NCI-H748 treated with DMSO at 0.1 percent for 48 hours (cell line): Measurements from ENCODE around the gene FRAS1.
"Not testable (repeated sequence)": the region's sequence is repeated elsewhere in the genome, so short reads cannot be mapped to it uniquely, and the experiment has no call there.

Experiments used
- DNase-seq: peaks from one replicate; lab custom pipeline; 2025; lab: John Stamatoyannopoulos, UW

Gene FRAS1

GRCh38 chr4:78057135-78057599 is at the start of gene FRAS1:
Gene FRAS1, plus strand, starts transcription at chr4:78057323. Its CDS starts 687 bp downstream, at chr4:78058010.
- peak; percentile 67 for DNase-seq

- DNase-seq, result not testable (repeated sequence)
These were observed 46.1 kb upstream of the FRAS1 start for GRCh38 chr4:78011003-78011402.

- DNase-seq, result peak; percentile 31
These were observed 41.9 kb upstream of the FRAS1 start for GRCh38 chr4:78014889-78015886.

GRCh38 chr4:78018271-78019049 is 38.7 kb upstream of the FRAS1 start:
- no peak for DNase-seq

GRCh38 chr4:78019414-78019813 is 37.7 kb upstream of the FRAS1 start:
- no peak for DNase-seq

- DNase-seq, result peak; percentile 25
These were observed 36.4 kb upstream of the FRAS1 start for GRCh38 chr4:78020677-78021076.

- no peak for DNase-seq
These were observed 34.6 kb upstream of the FRAS1 start for GRCh38 chr4:78022517-78022916.

- DNase-seq, result no peak
These were observed 33.0 kb upstream of the FRAS1 start for GRCh38 chr4:78024085-78024484.

- no peak for DNase-seq
These were observed 32.5 kb upstream of the FRAS1 start for GRCh38 chr4:78024576-78025091.

- DNase-seq, result no peak
These were observed 25.6 kb upstream of the FRAS1 start for GRCh38 chr4:78031417-78031950.

GRCh38 chr4:78032446-78032845 is 24.7 kb upstream of the FRAS1 start:
- peak; percentile 94 for DNase-seq

GRCh38 chr4:78032929-78033328 is 24.2 kb upstream of the FRAS1 start:
- DNase-seq, result no peak

- no peak for DNase-seq
These were observed 23.3 kb upstream of the FRAS1 start for GRCh38 chr4:78033861-78034260.

GRCh38 chr4:78038704-78039103 is 18.4 kb upstream of the FRAS1 start:
- DNase-seq, result no peak

GRCh38 chr4:78039678-78040077 is 17.4 kb upstream of the FRAS1 start:
- no peak for DNase-seq

GRCh38 chr4:78040431-78040830 is 16.7 kb upstream of the FRAS1 start:
- DNase-seq, result no peak

- no peak for DNase-seq
These were observed 9.8 kb upstream of the FRAS1 start for GRCh38 chr4:78047366-78047765.

- peak; percentile 83 for DNase-seq
These were observed 626 bp upstream of the FRAS1 start for GRCh38 chr4:78056265-78057129.

GRCh38 chr4:78057600-78058550 is 752 bp downstream of the FRAS1 start:
- no peak for DNase-seq
